Mucosa of descending colon (tissue), 3 donors: Measurements from ENCODE around the gene ESR1. TPM values are rescaled to one million over a fixed set of nuclear protein-coding genes. Genes with fewer than 3 reads are reported as not detected.

Experiments
- ATAC-seq: fragments of 200-7000 bp; cut with Tn5 transposase; one replicate; pipeline ENCODE4 v1.9.1; 2020; ENCODE audit warnings: mild to moderate bottlenecking, moderate library complexity
- DNase-seq, 3 donors: peaks; one replicate each; pipeline ENCODE4 v3.0.0-alpha.2; 2020
- H3K36me3 ChIP-seq: fragments of 200-600 bp; one replicate; pipeline ENCODE4 v1.8.0; 2021; ENCODE audit warnings: low read depth, mild to moderate bottlenecking
- H3K4me1 ChIP-seq: fragments of 200-600 bp; one replicate; pipeline ENCODE4 v1.8.0; 2021; ENCODE audit warnings: low read depth, mild to moderate bottlenecking
- H3K4me3 ChIP-seq: fragments of 200-600 bp; one replicate; pipeline ENCODE4 v1.8.0; 2021; ENCODE audit warnings: mild to moderate bottlenecking
- H3K9me3 ChIP-seq: fragments of 200-600 bp; one replicate; pipeline ENCODE4 v1.8.0; 2021; ENCODE audit warnings: mild to moderate bottlenecking
- CTCF ChIP-seq: fragments of 200-600 bp; IDR thresholded peaks from one replicate; pipeline ENCODE4 v1.8.0; 2022; ENCODE audit warnings: antibody characterized with exemption, mild to moderate bottlenecking
- intact Hi-C, 2 donors: fragments of 100-400 bp; cut with DNase I in 1 of 2; cut with micrococcal nuclease in 1 of 2; formaldehyde crosslinking; loops; one replicate each; pipeline versions ENCODE4 v1.11.0 to v1.11.1; 2022; cut with DNase I, micrococcal nuclease
- total RNA-seq, 3 donors: library from RNA; stranded (reverse); fragmentation: NEBNext Ultra II Directional in 2 of 3; extraction: Animal tissue kit (Norgen Biotek cat#: 25700) in 2 of 3; gene quantifications; one replicate each; pipeline versions ENCODE4 v1.2.1 to v1.2.4, GENCODE V29; 2021 to 2023
- donor health status: DM: no; HTN: no; CAD: no; lungs with moderate emphysema.
- donor health status: DM: no; HTN: no; CAD: no.
- donor health status: DM: no; HTN: yes; CAD: no.

The ESR1 gene
- total RNA-seq, 3 donors from 2014 or later, result 0.55 to 1.6 (median 0.82) TPM

DNA sequence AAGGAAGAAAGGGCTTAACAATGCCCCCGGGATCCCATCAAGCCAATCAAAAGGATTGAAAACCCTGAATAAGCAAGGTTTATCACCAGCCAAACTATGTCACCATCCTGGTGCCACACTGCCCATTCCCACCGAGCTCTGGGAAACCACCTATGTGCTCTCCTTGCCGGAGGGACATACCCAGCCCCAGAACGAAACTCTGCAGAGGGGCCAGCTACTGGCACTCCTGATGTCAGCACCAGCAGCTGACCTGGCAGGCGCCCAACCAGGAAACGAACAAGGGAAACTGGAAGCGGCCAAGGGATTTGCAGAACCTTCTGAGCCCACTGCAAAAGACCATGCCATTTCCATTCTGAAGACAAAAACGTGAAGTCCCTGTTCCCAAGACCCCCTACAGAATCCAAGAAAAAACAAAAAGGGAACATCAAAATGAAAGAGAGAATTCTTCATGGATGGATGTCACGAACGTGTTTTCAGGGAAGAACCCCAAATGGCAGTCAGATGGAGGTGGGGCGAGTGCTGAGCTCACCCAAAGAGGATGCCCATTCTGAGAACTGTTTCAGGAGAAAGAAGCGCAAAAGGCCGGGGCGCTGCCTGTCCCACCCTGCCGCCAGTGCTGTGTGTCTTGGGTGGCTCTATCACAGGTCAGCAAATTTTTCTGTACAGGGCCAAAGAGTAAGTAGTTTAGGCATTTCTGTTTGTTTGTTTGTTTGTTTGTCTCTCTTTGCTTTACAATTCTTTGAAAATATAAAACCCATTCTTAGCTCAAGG, 305.2 kb downstream of the ESR1 start:
- peak; percentile 61 to 64 (median 62) for DNase-seq

DNA sequence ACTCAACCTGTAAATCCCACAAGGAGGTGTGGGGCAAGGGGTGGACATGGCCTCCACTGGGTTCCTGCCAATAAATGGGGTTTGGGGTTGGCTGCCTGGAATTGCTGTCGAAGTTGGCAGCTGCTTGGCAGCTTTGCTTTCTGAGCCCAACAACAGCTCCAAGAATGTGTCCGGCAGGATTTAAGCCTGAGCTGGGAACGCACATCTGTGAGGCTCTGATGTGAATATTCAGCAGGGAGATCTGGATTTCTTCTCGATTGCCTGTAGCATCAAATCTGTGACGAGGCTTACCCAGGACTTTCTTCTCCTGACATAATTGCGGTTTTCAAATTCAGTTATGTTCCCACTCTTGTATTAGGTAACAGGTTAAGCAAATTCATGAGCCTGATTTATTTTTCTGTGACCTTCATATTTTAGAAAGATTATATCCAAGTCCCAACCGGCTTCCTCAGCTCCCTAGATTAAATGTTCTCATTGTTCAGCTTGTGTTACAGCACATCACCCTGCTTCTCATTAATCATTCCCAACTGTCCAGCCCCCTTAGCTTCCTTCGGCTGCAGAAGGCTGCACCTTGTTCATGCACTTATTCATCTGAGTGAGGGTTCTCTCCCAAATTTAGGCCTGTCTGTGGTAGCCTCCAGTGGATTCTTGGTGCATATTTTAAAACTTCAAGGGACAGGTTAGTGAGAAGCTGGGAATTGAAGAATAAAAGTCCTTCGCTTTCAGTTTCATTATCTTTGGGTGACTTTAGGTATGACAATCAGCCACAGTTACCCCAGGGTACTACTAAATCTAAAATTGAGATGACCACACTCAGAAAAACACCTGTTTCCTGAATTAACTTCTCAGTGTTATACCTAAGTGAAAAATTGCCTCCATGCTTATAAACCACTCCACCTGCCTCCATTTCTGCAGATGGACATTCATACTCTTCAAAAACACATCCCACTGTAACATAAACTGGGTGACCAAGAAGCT, 310.0 kb downstream of the ESR1 start:
- no peak for ATAC-seq
- H3K36me3 ChIP-seq, result no peaks in the 10 kb centered on the region
- TF ChIP-seq CTCF, result no peak
- no peaks in the 10 kb centered on the region for H3K9me3 ChIP-seq
- H3K4me1 ChIP-seq, result no peaks in the 10 kb centered on the region
- no peak overlapping the region for H3K4me3 ChIP-seq
- no peak for DNase-seq
- intact Hi-C loops, result no loop called here

More for the DNA sequence above, 305.2 kb downstream of the ESR1 start:
- no peaks in the 10 kb centered on the region for H3K36me3 ChIP-seq
- intact Hi-C loops, result no loop called here
- TF ChIP-seq CTCF, result no peak
- no peaks in the 10 kb centered on the region for H3K4me1 ChIP-seq
- H3K4me3 ChIP-seq, result no peak overlapping the region
- H3K9me3 ChIP-seq, result no peaks in the 10 kb centered on the region
- ATAC-seq, result no peak

DNA sequence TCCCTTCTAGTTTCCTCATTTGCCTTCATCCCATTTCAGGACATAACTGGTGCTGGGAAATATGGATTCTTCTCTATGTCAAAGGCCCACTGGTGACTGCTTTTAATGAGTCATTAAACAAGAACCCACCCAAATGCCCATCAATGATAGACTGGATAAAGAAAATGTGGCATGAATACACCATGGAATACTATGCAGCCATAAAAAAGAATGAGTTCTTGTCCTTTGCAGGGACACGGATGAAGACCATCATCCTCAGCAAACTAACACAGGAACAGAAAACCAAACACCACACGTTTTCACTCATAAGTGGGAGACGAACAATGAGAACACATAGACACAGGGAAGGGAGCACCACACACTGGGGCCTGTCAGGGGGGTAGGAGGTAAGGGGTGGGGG, 310.7 kb downstream of the ESR1 start:
- ATAC-seq (no peak), DNase-seq (no peak)
- intact Hi-C loops, result no loop called here
- no peaks in the 10 kb centered on the region for H3K36me3 ChIP-seq
- H3K4me1 ChIP-seq, result no peaks in the 10 kb centered on the region
- H3K4me3 ChIP-seq, result no peak overlapping the region
- no peak for TF ChIP-seq CTCF
- H3K9me3 ChIP-seq, result no peaks in the 10 kb centered on the region

- intact Hi-C loops, result no loop called here
- TF ChIP-seq CTCF, result no peak
- no peak for ATAC-seq
Observed at GRCh38 chr6:152118678-152119077, 311.2 kb downstream of the ESR1 start.

GRCh38 chr6:152119831-152120230, 312.3 kb downstream of the ESR1 start:
- Histone ChIP-seq H3K36me3 (no peaks in the 10 kb centered on the region), H3K4me3 (no peak overlapping the region), H3K4me1 (no peaks in the 10 kb centered on the region), H3K9me3 (no peaks in the 10 kb centered on the region)
- intact Hi-C loops, result no loop called here
- no peak for ATAC-seq
- DNase-seq, result no peak
- TF ChIP-seq CTCF, result no peak

More at GRCh38 chr6:152118678-152119077, 311.2 kb downstream of the ESR1 start:
- Histone ChIP-seq H3K9me3 (no peaks in the 10 kb centered on the region), H3K4me1 (no peaks in the 10 kb centered on the region), H3K4me3 (no peak overlapping the region), H3K36me3 (no peaks in the 10 kb centered on the region)
- DNase-seq, result no peak
